ENCODE results near the gene MICAL2.

- no peak for TF ChIP-seq CTCF (conservative IDR thresholded peaks at IDR 0.05; ENCODE audit: low read length)
- no peak for TF ChIP-seq EZH2phosphoT487 (IDR thresholded peaks at IDR 0.05; ENCODE audit: borderline replicate concordance, low read depth, low read length)
These were observed 185.6 kb downstream of the MICAL2 start for GRCh38 chr11:12295943-12296342.

Measured in OCI-LY7 (cell line).